HG03039 (cell line): Measurements from ENCODE around the gene CRIP2.

Experiments
- ATAC-seq: cut with Tn5 transposase; IDR thresholded peaks from one replicate; pipeline ENCODE4 v1.9.1; 2021; ENCODE audit warnings: mild to moderate bottlenecking, moderate library complexity; ENCODE audit not compliant: unreplicated experiment

The CRIP2 gene

GRCh38 chr14:105476097-105476830 is 1.6 kb downstream of the CRIP2 start:
- no peak for ATAC-seq

- no peak for ATAC-seq
Observed at GRCh38 chr14:105476831-105477659, 2.4 kb downstream of the CRIP2 start.

GRCh38 chr14:105477660-105478397 is 3.2 kb downstream of the CRIP2 start:
- no peak for ATAC-seq

- ATAC-seq, result no peak
Observed at GRCh38 chr14:105478398-105479251, 4.0 kb downstream of the CRIP2 start.

GRCh38 chr14:105479431-105480158 is 5.0 kb downstream of the CRIP2 start:
- no peak for ATAC-seq

DNA sequence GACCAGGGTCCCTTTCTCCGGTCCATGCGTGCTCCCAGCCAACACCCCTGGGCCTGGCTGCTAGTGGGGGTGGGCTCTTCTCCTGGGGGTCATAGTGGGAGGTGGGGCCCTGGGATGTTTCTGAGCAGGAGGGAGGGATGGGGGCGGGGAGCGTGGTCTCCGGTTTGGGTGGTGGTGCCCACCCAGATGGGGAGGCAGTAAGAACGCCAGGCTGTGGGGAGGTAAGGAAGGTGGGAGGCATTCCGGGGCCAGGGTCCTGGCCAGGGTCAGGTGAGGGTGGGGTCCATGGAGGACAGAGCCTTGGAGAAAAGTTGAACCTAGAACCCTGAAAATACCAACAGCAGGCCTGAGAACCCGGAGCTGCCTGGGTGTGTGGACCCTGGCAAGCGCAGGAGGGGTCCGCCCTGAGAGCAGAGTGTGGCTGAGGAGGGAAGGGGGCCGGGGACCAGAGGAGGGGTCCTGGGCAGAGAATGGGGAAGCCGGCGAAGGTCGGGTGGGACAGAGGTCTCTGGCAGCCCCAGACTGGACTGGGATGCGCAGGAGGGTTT is 5.7 kb downstream of the CRIP2 start:
- no peak for ATAC-seq

DNA sequence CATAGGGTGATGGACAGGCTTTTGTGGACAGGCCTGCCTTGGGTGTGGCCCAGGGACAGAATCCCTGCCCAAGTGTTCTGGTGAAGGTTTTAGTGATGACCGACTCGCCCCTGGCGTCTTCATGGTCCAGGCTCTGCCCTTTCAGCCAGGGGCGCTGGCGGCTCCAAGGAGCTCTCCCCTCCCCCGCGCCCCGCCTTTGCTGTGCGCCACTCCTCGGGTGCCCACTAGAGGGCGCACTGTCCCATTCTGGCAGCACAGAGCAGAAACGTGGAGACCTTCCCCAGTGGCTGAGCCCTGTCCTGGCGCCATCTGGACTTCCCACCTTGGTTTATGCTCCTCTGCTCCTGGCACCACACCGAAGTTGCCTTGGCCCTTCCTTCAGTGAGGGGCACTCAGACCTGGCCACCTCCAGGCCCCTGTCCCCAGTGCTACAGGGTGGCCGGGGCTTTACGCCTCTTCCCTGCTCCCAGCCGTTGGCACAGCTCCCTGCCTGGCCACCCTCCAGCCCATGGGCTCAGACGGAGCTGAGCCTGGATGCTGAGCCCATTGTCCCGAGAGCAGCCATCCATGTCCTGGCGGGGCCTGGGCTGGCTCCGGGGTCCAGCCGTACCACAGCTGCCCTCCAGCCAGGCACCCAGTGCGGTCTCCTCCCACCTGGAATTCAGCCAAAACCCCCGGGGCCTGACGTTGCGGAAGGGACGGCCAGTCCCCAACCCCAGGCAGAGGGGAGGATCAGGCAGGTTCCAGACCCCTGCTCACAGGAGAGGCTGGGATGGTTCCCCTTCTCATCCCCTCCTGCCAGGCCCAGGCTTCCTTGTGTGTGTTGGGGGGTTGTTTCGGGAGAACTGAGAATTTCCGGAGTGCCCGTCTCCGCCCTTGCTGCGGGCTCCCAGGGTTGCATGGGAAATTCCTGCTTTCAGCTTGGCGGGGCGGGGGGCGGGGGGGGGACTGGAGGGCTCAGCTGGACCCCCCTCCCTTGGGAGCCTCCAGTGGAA is 6.5 kb downstream of the CRIP2 start:
- peak; percentile 47 for ATAC-seq

DNA sequence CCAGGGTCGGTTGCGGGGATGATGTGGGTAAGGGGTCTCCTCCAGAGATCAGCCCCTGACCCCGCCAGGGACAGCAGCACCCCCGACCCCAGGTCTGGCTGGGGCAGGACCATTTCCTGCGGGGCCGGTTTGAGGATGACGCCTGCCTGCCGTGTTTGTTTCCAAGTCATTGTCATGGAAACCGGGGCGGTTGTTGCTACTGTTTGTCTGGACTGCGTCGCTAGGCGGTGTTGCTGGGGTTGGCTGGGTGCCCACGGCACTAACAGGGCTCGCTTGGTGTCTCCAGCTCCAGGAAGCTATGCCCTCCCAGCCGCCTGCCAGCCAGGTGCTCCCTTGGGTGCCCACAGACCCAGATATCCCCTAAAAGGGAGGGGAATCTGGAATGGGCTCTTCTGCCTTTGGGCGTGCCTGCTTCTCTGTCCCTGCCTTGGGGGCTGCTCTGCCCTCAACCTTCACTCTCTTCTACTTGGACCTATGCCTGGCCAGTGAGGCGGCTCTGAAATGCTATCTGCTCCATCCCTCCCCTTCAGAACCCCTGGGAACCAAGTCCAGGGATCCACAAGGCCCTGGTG is 7.4 kb downstream of the CRIP2 start:
- no peak for ATAC-seq

DNA sequence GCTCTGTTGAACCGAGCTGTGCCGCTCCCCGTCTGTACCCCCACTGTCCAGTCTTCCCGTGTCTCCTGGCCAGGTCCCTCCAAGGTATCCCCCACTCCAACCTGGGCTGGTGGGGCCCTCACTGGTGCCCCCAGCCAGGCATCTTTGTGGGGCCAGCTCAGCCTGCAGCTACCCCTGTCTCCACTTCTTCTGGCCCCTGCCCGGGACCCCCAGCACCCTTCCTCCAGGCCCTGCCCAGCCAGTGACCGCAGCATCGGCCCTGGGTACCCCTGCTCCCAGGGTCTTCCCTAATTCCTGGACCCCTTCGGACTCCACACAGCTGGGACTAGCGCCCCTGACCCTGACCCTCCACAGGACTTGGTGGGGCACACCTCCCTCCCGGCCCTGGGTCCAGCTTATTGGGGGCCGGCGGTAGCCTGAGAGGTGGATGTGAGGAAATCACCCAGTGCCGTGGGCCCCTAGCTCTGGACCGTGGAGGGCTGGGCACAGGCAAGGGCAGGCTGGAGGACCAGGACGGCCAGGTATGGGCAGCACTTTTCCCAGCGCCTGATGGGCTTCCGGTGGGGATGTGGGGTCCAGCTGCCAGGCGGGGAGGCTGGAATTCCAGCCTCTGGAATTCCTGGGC is 8.0 kb downstream of the CRIP2 start:
- no peak for ATAC-seq

GRCh38 chr14:105483300-105484068 is 8.9 kb downstream of the CRIP2 start:
- ATAC-seq, result no peak

DNA sequence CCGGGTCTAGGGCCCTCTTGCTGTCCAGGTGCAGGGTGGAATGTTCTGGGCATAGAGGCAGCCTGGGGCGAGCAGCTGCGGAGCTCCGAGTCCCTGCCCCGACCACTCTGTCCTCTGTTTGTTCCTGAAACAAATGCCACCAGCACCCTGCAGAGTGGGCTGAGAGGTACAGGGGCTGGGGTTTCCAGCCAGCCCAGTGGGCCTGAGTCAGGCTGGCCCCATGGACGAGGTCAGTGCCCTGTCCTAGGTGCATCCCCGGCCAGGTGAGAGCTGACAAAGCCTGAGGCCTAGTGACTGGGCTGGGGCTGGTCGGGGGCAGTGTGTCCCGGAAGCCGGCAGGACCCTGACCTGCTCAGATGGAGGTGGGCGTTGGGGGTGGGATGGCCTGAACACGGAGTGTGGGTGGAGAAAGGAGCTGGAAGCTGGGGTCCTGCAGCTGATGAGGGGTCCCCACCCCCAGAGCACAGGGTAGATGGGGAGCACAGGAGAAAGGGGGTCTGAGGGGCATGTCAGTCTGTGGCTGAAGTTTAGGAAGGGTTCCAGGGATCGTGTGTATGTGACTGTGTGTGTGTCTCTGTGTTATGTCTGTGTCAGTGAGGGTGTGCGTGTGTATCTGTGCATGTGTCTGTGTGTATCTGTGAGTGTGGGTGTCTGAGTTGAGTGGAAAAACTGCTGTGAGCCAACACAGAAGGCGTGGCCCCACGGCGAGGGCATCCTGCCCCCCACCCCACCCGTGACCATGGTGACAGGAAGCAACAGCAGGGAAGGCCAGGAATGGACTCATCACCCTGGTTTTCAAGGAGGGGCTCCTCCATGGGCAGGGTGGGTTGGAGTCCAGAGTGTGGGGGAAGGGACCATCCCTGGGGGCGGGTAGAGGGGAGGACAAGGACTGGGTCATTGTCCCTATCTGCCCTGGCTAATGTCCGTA is 9.7 kb downstream of the CRIP2 start:
- ATAC-seq, result no peak

DNA sequence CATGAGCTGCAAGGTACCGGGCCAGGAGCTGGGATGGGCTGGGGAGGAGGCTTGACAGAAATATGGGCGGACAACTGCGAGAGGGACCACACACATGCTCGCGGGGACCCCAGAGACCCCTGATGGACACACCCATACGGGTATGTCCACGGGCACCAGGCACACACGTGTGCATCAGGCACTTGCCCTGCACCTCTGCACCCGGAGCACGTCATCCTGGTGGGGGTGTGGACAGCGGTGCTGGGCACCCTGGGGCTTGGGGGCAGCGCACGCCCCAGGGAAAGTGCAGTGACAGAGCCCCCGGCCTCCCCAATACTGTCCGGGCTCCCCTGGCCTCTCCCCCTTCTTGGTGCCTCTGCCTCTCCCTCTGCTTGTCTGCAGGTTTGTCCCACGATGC is 10.4 kb downstream of the CRIP2 start:
- no peak for ATAC-seq

DNA sequence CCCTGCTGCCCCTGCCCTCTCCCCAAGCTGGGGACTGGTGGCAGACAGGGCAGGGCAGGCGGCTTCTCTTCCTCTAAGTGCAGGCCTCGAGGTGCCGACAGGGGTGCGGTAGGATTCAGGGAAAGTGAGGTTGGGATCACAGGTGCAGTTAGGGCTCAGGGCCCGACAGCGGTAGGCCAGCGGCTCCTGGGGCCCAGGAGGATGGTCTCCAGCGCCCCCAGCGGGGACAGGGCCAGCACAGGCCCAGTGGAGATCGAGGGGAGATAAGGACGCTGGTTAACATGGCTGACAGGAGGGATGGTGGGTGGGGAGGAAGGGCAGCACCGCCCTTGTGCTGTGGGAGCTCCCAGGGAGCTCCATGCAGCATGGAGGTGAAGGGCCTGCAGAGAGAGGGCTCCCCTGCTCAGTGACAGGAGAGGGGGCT is 11.1 kb downstream of the CRIP2 start:
- no peak for ATAC-seq

- no peak for ATAC-seq
Observed at GRCh38 chr14:105486163-105486973, 11.7 kb downstream of the CRIP2 start, which contains the start of gene CRIP1. TSS of gene CRIP1 (plus strand) at chr14:105486886. CDS start at chr14:105487260, 374 bp downstream.

GRCh38 chr14:105486974-105487448 is 12.4 kb downstream of the CRIP2 start:
- no peak for ATAC-seq
